ENCODE data around the gene POP5.
"Not testable (repeated sequence)": the region's sequence is repeated elsewhere in the genome, so short reads cannot be mapped to it uniquely, and the experiment has no call there.

The POP5 gene, protein sequence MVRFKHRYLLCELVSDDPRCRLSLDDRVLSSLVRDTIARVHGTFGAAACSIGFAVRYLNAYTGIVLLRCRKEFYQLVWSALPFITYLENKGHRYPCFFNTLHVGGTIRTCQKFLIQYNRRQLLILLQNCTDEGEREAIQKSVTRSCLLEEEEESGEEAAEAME

DNA sequence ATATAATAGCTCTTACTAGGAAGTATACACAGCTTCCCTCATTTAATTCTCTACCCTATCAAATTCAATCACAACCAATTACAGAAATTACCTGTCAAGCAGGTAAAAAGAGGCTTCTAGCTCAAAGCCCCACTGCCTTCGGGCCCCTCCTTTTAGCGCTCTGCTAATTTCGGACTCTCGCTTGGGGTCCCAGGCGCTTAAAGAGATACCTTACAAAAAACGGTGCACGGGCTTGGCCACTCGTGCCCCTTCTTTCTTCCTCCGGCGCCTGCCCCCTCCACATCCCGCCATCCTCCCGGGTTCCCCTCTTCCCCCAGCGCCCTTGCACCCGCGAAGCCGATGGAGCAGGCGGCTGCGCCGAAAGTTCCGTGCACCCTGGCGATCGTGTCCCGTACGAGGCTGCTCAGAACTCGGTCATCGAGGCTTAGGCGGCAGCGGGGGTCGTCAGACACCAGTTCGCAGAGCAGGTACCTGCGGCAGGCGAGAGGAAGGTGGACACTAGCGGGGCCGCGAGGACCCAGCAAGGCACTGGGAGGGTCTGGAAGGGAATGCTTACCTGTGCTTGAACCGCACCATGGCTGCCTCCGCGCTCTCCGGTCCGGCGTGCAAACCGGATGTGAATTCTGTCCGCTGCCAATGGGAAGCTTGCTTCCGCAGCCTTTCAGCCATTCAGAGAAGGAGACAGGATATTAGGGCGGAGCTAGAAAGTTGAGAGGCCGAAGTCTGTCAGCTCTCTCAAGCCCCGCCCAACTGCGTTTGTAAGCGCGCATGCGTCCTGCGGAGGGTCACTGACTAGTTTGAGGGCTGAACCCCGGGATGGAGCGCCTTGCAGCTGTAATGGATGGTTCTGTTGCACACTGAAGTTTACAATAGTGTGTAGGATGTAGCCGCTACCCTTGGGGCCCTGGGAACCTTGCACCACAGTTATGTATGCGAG is at the start of gene POP5:
Gene POP5 (minus strand): TSS at position 616 of the 937 bp plus-strand sequence. CDS start 40 bp downstream, at position 576.
- DNase-seq = peak; percentile 93

DNA sequence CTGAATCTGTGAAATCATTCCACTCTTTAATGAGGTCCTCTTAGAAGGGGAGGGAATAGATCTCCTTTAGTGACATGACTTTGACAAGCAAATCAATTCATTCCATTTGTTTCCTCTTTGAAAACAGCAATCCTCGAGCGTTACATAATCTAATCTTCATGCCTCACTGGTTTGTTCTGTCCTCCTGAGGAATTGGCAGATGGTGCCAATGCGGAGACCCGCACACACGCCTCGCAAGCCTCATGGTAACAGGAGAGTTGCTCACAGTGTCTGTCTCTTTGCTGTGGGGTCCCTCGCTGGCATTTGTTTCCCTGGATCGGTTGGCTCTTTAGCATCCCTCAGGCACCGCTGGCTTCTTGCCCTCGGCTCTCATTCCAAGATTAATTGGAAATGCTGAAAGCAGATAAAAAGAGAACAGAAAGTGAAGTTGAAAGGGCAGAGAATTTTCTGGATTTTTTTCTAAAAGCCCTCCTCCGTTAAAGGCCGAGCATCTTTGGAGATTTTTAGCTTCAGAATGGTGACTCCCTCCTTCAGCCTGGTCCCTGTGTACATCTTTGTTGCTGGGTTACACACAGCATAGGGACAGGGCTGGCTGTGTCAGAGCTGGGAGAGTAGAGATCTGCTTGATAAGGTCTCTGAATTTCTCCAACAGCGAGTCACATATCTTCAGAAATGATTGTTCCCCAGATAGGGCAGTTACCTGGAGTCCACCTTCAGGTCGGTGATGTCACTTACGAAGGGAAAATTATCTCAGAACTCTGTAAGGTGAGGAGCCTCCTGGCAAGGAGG is 49.1 kb upstream of the POP5 start:
- no peak for DNase-seq

DNA sequence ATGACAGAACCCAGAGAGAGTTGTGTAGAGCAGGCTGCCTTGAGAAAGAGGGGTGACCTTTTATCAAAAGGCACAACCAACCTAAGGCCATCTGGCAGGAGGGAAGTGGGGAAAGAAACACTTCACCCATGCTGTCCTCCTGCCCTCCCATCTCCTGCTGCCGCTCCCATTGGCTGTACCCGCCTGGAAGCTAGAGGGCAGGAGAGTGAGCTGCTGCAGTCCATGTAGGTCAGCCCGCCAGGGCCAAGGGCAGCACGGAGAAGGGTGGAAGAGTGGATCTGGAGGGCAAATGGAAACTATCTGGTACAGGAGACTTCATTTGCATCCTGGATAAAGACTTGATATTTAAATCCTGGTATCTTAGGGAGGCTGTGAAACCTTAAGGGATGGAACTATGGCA is 47.7 kb upstream of the POP5 start:
- no peak for DNase-seq

DNA sequence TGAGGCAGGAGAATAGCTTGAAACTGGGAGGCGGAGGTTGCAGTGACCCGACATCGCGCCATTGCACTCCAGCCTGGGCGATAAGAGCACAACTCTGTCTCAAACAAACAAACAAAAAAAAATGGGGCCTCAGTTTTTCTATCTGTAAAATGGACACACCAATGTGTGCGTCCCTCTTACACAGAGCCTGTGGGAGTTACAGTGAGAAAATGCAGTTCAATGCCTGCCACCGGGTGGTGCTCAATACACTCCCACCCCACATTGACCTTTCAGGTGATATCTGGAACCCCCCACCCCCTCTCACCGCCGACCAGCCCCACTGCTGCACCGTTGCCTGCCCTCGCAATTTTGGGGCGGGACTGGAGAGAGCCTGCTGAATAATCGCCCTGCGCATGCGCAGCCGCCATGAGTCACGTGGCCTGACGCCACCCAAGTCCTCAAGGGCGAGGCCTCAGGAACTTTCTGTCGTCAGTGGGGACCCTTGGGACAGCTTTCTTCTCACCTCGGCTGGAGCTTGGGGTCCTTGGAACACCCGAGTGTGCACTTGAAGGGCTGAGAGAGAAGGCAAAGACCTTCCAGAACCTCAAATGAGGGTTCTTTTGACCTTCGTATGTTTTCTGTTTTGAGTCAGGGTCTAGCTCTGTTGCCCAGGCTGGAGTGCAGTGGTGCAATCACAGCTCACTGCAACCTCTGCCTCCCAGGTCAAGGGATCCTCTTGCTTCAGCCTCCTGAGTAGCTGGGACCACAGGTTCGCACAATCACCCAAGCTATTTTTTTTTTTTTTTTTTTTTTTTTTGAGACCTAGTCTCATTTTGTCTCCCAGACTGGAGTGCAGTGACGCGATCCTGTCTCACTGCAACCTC is 44.6 kb upstream of the POP5 start:
- no peak for DNase-seq

DNA sequence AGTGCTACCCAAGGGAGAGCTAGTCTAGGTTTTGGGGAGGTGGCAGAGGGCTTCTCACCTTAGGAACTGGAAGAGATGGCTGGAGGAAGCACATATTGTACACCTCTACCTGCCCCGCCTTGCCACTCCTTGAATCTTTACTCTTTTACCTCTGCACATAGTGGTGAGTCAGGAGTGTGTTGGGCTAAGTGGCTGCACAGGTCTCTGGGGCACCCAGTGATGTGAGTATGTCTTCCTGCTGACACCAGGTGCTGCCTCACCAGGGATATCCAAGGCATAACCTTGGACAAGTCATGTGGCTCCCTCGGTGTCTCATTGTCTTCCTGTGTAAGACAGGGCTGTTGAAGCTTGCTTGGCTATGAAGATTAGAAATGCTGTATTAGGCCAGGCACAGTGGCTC is 39.4 kb upstream of the POP5 start:
- no peak for DNase-seq

DNA sequence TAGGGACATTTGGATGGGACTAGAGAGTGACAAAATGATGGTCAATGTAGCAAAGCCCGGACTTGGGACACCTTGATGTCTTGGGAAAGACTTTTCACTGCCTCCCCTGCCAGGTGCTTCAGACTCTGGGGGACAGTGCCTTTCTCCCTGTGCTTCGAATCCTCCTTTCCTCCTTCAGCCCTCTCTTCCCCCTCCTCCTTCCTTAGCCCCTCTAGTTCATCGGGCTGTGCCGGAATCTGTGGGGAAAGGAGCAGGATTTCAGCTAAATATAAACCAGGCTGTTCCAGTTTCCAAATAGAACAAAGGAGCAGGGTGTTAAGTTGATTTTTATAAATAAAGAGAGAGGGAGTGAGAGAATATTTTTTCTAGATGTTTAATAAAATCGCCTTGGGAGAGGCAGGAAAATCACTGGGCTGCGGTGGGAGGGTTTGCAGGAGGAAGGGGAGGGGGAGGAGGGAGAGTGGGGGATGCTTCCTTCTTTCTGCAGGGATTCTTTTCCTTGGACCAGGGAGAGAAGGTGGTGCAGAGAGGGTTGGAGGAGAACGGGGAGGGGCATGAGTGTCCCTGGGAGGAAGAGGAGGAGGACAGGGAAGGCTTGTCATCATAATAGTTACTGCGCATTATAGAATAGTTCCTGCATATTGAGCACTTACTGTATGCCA is 37.9 kb upstream of the POP5 start:
- no peak for DNase-seq

DNA sequence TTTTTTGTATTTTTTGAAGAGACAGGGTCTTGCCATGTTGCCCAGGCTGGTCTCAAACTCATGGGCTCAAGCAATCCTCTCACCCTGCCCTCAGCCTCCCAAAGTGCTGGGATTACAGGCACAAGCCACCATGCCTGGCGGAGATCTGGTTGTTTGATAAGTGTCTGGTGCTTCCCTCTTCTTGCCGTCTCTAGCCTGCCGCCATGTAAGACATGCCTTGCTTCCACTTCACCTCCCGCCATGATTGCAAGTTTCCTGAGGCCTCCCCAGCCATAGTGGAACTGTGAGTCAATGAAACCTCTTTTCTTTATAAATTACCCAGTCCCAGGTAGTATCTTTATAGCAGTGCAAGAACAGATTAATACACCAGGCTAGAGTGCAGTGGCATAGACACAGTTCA is 36.6 kb upstream of the POP5 start:
- DNase-seq = not testable (repeated sequence)

DNA sequence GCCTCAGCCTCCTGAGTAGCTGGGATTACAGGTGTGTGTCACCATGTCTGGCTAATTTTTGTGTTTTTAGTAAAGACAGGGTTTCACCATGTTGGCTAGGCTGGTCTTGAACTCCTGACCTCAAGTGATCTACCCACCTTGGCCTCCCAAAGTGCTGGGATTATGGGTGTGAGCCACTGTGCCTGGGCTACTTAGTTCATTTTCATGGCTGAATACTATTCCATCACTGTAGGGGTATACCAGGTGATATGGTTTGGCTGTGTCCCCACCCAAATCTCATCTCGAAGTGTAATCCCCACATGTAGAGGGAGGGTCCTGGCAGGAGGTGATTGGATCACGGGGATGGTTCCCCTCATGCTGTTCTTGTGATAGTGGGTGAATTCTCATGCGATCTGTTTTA is 36.0 kb upstream of the POP5 start:
- DNase-seq = not testable (repeated sequence)

DNA sequence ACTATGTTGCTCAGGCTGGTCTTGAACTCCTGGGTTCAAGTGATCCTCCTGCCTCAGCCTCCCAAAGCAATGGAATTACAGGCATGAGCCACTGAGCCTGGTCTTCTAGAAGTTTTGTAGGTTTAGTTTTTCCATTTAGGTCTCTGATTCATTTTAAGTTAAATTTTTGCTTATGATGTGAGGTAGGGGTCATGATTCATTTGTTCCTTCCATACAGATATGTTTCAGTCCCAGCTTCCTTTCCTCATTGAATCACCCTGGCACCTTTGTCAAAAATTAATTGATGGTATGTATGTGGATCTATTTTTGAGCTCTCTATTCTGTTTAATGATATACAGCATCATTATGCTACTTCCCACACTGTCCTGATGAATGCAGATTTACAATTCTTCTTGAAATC is 33.6 kb upstream of the POP5 start:
- no peak for DNase-seq

DNA sequence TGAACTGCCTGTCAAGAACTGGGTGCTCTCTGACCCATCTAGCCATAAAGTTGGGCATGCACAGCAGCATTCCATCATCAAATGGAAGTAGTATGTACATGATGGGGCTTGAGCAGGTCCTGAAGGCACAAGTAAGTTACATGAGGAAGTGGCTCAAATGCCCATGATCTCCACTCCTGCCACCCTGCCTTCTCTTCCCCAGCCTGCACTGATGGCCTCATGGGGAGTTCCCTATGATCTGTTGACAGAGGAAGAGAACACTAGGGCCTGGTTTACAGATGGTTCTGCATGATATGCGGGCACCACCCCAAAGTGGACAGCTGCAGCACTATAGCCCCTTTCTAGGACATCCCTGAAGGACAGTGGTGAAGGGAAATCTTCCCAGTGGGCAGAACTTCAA is 30.3 kb upstream of the POP5 start:
- not testable (repeated sequence) for DNase-seq

DNA sequence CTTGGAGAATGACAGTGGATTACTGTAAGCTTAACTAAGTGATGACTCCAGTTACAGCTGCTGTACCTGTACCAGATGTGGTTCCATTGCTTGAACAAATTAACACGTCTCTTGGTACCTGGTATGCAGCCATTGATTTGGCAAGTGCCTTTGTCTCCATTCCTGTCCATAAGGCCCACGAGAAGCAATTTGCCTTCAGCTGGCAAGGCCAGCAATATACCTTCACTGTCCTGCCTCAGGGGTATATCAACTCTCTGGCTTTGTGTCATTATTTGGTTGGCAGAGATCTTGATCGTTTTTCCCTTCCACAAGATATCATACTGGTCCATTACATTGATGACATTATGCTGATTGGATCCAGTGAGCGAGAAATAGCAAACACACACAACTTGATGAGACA is 29.4 kb upstream of the POP5 start:
- DNase-seq = no peak

DNA sequence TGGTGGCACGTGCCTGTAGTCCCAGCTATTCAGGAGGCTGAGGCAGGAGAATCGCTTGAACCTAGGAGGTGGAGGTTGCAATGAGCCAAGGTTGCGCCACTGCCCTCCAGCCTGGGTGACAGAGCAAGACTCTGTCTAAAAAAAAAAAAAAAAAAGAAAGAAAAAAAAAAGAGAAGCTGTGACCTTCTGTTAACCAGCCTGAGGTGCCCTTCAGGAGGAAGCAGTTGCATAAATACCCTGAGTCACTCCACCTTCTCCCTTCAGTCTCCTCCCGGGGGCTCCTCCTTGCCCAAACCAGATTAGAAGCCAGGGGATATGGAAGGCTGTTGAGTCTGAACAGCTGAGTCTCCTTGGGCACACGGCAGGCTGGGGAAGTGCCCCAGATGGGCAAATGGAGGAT is 21.2 kb upstream of the POP5 start:
- not testable (repeated sequence) for DNase-seq

DNA sequence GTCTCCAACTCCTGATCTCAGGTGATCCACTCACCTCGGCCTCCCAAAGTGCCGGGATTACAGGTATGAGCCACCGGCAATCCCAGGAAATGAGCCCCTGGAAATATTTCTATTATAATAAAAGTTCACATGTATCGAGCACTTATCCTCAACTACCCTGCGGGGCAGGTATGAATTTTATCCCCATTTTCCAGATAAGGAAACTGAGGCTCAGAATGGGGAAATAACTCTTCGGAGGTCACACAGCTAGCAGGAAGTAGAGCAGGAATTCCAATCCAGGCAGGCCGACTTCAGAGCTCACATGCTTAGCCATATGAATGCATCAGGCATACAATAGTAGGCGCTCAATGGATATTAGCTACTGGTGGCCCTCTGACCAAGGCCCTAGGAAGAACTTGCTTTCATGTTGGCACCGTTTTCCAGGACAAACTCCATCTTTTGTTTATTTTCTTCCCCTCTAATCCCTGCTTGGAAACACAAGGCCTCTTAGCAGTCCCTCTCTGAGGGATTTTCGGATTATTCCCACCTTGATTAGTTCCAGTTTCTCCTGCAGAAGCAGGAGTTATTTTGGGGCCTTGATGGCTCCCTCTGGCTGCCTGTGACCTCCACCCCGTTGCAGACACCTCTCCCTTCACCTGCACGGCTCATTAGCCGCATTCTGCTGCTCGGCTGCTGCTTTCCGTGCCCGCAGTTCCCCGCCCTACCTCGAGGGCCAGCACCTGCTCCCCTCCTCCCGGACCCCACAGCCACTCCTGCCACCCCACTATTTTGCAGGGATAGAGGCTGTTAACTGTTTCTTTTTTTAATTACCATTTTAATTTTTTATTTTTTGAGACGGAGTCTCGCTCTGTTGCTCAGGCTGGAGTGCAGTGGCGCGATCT is 18.7 kb upstream of the POP5 start:
- DNase-seq = no peak

DNA sequence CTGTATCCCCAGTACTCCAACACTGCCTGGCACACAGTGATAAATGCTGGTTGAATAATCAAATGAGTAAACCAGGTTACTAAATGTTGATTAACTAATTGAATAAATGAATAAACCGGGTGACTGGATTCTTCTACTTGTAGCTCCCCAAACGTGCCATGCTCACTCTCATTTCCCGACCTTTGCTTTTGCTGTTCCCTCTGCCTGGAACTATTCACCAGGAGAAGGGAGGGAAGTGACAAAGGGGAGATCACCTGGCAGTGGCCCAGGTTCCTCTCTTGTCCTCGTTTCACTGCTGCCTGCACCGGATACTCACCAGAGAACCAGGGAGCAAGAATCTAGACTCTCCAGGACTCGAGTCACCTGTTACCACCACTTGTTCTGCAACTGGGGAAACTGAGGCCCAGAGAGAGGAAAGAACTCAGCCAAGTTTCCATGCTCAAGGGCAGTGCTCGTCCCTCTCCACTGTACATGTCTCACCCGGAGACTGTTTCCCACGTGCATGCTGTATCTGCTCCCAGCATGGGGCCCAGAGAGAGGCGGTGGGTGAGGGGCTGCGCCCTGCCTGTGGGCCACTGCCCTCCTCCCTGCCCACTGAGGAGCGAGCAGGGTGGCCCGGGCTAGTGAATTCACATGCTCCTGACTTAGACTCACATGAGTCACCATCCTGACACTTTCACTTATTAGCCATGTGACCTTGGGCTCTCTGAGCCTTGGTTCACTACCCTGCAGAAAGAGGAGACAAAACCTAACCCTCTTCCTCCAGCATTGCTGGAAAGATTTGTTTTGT is 17.7 kb upstream of the POP5 start:
- no peak for DNase-seq

DNA sequence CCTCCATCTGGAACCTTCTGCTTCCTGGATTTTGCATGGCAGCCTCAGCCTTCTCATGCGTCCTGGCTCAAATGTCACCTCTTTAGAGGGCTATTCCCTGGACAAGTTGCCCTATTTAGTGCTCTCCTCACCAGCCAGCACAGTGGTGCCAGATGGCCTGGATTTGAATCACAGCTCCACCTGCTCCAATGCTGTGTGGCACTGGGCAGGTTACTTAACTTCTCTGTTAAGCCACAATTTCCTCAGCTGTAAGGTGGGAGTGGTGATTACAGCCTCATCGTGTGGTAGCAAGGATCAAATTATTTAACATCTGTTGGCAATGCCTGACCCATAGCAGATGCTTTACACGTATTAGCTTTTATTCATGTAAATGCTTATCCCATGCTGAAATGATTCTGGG is 16.7 kb upstream of the POP5 start:
- no peak for DNase-seq

DNA sequence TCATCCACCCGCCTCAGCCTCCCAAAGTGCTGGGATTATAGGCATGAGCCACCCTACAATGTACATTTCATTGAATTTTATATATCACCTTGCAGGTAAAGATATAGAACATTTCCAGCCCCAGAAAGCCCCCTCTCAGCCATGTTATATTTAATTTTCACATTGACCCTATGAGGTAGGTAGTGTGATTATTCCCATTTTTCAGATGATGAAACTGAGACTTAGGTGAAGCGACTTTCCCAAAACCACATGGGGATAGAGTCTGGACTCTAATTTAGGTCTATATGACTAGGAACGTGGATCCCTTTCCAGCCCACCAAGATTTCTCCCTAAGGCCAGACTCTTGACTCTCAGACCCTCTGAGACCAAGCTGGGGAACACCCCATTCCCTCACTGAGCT is 15.7 kb upstream of the POP5 start:
- no peak for DNase-seq

DNA sequence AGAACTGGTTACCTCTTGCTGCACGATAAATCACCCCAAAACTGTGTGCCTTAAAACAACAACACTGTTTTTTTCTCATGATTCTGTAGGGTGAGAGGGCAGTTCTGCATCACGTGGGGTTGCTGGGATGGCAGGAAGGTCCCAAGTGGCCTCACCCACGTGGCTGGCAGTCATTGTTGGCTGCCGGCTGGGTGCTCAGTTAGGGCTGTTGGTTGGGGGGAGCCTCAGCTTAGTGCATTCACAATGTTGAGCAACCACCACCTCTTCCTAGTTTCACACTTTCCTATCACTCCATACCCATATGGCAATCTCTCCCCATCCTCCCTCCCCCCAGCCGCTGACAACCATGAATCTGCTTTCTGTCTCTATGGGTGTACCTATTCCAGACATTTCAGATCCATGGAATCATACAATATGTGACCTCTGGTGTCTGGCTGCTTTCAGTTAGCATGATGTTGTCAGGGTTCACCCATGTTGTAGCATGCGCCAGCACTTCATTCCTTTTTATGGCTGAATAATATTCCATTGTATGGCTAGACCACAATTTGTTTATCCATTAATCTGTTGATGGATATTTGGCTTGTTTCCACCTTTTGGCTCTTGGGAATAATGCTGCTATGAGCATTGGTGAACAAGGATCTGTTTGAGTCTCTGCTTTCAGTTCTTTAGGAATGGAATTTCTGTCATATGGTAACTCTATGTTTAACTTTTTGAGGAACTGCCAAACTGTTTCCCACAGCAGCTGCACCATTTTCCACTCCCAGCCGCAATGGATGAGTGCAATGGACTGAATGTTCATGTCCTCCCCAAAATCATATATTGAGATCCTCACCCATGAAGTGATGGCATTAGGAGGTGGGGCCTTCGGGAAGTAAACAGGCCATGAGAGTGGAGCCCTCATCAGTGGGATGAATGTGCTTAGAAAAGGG is 11.2 kb upstream of the POP5 start:
- DNase-seq = no peak

DNA sequence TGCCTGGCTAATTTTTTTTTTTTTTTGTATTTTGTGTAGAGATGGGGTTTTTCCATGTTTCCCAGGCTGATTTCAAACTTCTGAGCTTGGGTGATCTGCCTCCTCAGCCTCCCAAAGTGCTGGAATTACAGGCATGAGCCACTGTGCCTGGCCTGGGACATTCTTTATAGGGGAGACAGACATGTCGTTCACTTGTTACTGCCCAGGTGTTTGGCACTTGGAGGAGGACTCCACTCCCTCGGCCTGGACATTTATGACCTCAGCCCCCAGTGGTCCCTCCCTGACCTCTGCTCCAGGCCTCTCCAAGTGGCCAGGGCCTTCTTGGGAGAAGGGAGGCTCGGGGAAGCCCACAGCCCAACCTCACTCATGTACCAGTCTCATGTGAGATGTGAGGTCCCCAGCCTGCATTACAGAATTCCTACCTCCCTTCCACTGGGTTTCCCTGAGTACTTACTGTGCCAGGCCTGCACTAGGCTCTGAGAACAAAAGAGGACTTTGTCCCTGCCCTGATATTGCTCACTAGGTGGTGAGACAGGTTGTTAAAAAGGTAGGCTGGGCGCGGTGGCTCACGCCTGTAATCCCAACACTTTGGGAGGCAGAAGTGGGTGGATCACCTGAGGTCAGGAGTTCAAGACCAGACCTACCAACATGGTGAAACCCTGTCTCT is 9.7 kb upstream of the POP5 start:
- no peak for DNase-seq
